PC-3 (cell line): ENCODE measurements around the gene IVNS1ABP. TPM values are rescaled to one million over a fixed set of nuclear protein-coding genes. Genes with fewer than 3 reads are reported as not detected.
"Not testable (repeated sequence)": the region's sequence is repeated elsewhere in the genome, so short reads cannot be mapped to it uniquely, and the experiment has no call there.

Experiments used
- ATAC-seq: fragments of 200-7000 bp; cut with Tn5 transposase; 2 replicates; pipeline ENCODE4 v1.9.1; 2020; ENCODE audit warnings: mild to moderate bottlenecking, moderate library complexity
- BruUV-seq: library from RNA; stranded (reverse); fragments of 400-500 nt; replicated peaks from 2 replicates; lab custom pipeline; 2021; lab: Mats Ljungman, UMichigan
- CTCF ChIA-PET: fragments of 300-600 bp; sonication (Branson Sonifier 250); formaldehyde crosslinking; loops from one replicate; lab custom pipeline; 2022; ENCODE audit warnings: antibody characterized with exemption; lab: Charles Lee
- POLR2A ChIA-PET: fragments of 300-600 bp; sonication (Branson Sonifier 250); formaldehyde crosslinking; loops from one replicate; lab custom pipeline; 2022; ENCODE audit warnings: antibody characterized with exemption; ENCODE audit not compliant: unreplicated experiment; lab: Charles Lee
- DNase-seq: peaks from one replicate; pipeline ENCODE4 v3.0.0-alpha.2; 2015
- H2AFZ ChIP-seq: fragments of 300-600 bp; sonication (generic); 2 replicates; pipeline ENCODE4 v1.6.0; 2016; ENCODE audit warnings: antibody characterized with exemption, low read length
- H3F3A ChIP-seq: fragments of 300-600 bp; sonication (generic); one replicate; pipeline ENCODE4 v1.6.0; 2017; ENCODE audit warnings: antibody characterized with exemption, low read length, control low read depth, mild to moderate bottlenecking; ENCODE audit not compliant: unreplicated experiment
- H3K27ac ChIP-seq: fragments of 300-600 bp; sonication (generic); 2 replicates; pipeline ENCODE4 v1.5.1; 2016; ENCODE audit warnings: mild to moderate bottlenecking, low read length
- H3K27me3 ChIP-seq: fragments of 300-600 bp; sonication (generic); 2 replicates; pipeline ENCODE4 v1.6.1; 2016; ENCODE audit warnings: low read length, mixed read lengths
- H3K36me3 ChIP-seq: fragments of 300-600 bp; sonication (generic); 2 replicates; pipeline ENCODE4 v1.6.1; 2016; ENCODE audit warnings: low read depth, mixed run types, low read length, mixed read lengths
- H3K4me1 ChIP-seq: fragments of 300-600 bp; sonication (generic); 2 replicates; pipeline ENCODE4 v1.5.1; 2016; ENCODE audit warnings: low read length; ENCODE audit not compliant: insufficient read depth
- H3K4me2 ChIP-seq: fragments of 300-600 bp; sonication (generic); 2 replicates; pipeline ENCODE4 v1.6.0; 2016; ENCODE audit warnings: low read length
- H3K4me3 ChIP-seq: fragments of 300-600 bp; sonication (generic); 2 replicates; pipeline ENCODE4 v1.5.1; 2016; ENCODE audit warnings: mild to moderate bottlenecking, low read length, mixed read lengths
- H3K79me2 ChIP-seq: fragments of 300-600 bp; sonication (generic); 2 replicates; pipeline ENCODE4 v1.6.1; 2017; ENCODE audit warnings: low read length, mixed read lengths
- H3K9ac ChIP-seq: fragments of 300-600 bp; sonication (generic); 2 replicates; pipeline ENCODE4 v1.6.0; 2016; ENCODE audit warnings: mild to moderate bottlenecking, low read length
- H3K9me2 ChIP-seq: fragments of 300-600 bp; sonication (generic); replicated peaks from 2 replicates; pipeline ENCODE4 v1.6.1; 2016; ENCODE audit warnings: mixed run types, low read length, mixed read lengths
- H3K9me3 ChIP-seq: fragments of 300-600 bp; sonication (generic); 2 replicates; pipeline ENCODE4 v1.6.1; 2016; ENCODE audit warnings: low read length, mixed read lengths
- H4K20me1 ChIP-seq: fragments of 300-600 bp; sonication (generic); 2 replicates; pipeline ENCODE4 v1.6.1; 2016; ENCODE audit warnings: low read length, mixed read lengths
- CTCF ChIP-seq: fragments of 300-600 bp; sonication (generic); conservative IDR thresholded peaks from 2 replicates; pipeline ENCODE4 v1.5.1; 2017; ENCODE audit warnings: antibody characterized with exemption, low read depth, mild to moderate bottlenecking, low read length
- intact Hi-C: fragments of 100-400 bp; cut with micrococcal nuclease; formaldehyde crosslinking; loops from 2 replicates; pipeline ENCODE4 v1.9.0; 2023
- total RNA-seq: library from RNA; depleted of rRNA; stranded (reverse); fragments of >200 nt; gene quantifications from 2 replicates; pipeline ENCODE4 v1.2.3, GENCODE V29; 2014

Gene IVNS1ABP
- total RNA-seq, 1 experiment from 2014 or later = 30.7 TPM

GRCh38 chr1:185255595-185255994, 61.4 kb downstream of the IVNS1ABP start:
- DNase-seq, H3K4me2 ChIP-seq, H3K9me2 ChIP-seq, H3K36me3 ChIP-seq, H3K27me3 ChIP-seq, H3K79me2 ChIP-seq, BruUV-seq, H3K27ac ChIP-seq, ATAC-seq, H3K9ac ChIP-seq, H3K4me3 ChIP-seq, H4K20me1 ChIP-seq, POLR2A ChIA-PET, H3K9me3 ChIP-seq, CTCF ChIA-PET, intact Hi-C loops, H2AFZ ChIP-seq, H3F3A ChIP-seq: not testable (repeated sequence)
- H3K4me1 ChIP-seq = peaks cover 27% of the 10 kb centered on the region

DNA sequence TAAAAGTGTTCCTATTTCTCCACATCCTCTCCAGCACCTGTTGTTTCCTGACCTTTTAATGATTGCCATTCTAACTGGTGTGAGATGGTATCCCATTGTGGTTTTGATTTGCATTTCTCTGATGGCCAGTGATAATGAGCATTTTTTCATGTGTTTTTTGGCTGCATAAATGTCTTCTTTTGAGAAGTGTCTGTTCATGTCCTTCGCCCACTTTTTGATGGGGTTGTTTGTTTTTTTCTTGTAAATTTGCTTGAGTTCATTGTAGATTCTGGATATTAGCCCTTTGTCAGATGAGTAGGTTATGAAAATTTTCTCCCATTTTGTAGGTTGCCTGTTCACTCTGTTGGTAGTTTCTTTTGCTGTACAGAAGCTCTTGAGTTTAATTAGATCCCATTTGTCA, 64.6 kb downstream of the IVNS1ABP start:
- H3K4me1 ChIP-seq, H3K36me3 ChIP-seq, DNase-seq, H3K79me2 ChIP-seq, H3K27ac ChIP-seq, POLR2A ChIA-PET, ATAC-seq, H3K9ac ChIP-seq, H3K9me3 ChIP-seq, H3F3A ChIP-seq, H3K27me3 ChIP-seq, H3K9me2 ChIP-seq, BruUV-seq, H2AFZ ChIP-seq, H3K4me2 ChIP-seq, H4K20me1 ChIP-seq, intact Hi-C loops, H3K4me3 ChIP-seq, CTCF ChIA-PET: not testable (repeated sequence)

- H3K4me1 ChIP-seq, H4K20me1 ChIP-seq, H3K36me3 ChIP-seq, ATAC-seq, POLR2A ChIA-PET, H2AFZ ChIP-seq, H3K27me3 ChIP-seq, intact Hi-C loops, H3K4me2 ChIP-seq, H3K4me3 ChIP-seq, H3K79me2 ChIP-seq, H3K27ac ChIP-seq, CTCF ChIA-PET, H3F3A ChIP-seq, H3K9me2 ChIP-seq, H3K9ac ChIP-seq, DNase-seq, BruUV-seq, H3K9me3 ChIP-seq: not testable (repeated sequence)
Observed at GRCh38 chr1:185251928-185252327, 65.1 kb downstream of the IVNS1ABP start.

DNA sequence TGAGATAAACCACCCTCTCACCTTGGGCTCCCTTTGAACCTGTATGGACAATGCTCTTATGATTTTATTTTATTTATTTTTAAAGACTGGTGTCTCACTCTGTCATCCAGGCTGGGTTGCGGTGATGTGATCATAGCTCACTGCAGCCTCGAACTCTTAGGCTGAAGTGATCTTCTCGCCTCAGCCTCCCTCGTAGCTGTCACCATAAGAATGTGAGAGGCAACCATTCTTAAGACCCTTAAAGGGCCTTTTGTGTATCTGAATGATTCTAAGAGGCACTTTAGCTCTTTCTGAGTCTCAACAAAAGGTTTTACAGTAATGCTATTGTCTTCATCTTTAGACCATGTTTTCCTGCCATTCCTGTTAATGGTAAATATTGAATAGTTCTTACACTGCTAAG, 67.0 kb downstream of the IVNS1ABP start:
- H3K4me1 ChIP-seq = no peaks in the 10 kb centered on the region
- ATAC-seq (no peak), DNase-seq (no peak)
- H3K9me2 ChIP-seq = no peaks in the 10 kb centered on the region
- H3K9ac ChIP-seq = no peak overlapping the region
- BruUV-seq = no TSS peak
- intact Hi-C loops = no loop called here
- H3K4me2 ChIP-seq = no peak overlapping the region
- no peak overlapping the region for H3K4me3 ChIP-seq
- H2AFZ ChIP-seq = no peak overlapping the region
- no peak overlapping the region for H3K27ac ChIP-seq
- POLR2A ChIA-PET = no interaction called here
- H3F3A ChIP-seq = no peaks in the 10 kb centered on the region
- TF ChIP-seq CTCF = no peak
- no peaks in the 10 kb centered on the region for H3K36me3 ChIP-seq
- no peaks in the 10 kb centered on the region for H3K79me2 ChIP-seq
- CTCF ChIA-PET = no interaction called here
- H3K27me3 ChIP-seq = no peaks in the 10 kb centered on the region
- H4K20me1 ChIP-seq = no peaks in the 10 kb centered on the region
- H3K9me3 ChIP-seq = no peaks in the 10 kb centered on the region
